Natural killer cell (primary cell): ENCODE results near the gene TIFAB. TPM values are rescaled to one million over a fixed set of nuclear protein-coding genes. Genes with fewer than 3 reads are reported as not detected.
A peak's percentile ranks its signal among the peaks of the same experiment; 100 is the strongest.

Source experiments
- ATAC-seq, 3 donors: fragments of 150-1000 bp in 2 of 3; fragments of 200-7000 bp in 1 of 3; cut with Tn5 transposase; 1 replicate in 1 of 3; 2 replicates in 2 of 3; pipeline ENCODE4 v1.10.0; 2021; ENCODE audit warnings: mild to moderate bottlenecking in 2 of 3, moderate library complexity in 2 of 3
- DNase-seq, 2 donors: peaks; one replicate each; pipeline versions ENCODE4 v3.0.0 to v3.0.0-alpha.2; 2013 to 2021; ENCODE audit warnings: mixed read lengths in 1 of 2
- H3K27ac ChIP-seq: one replicate; pipeline ENCODE4 v1.5.1; 2013; ENCODE audit warnings: mild to moderate bottlenecking, low read length
- H3K27me3 ChIP-seq: one replicate; pipeline ENCODE4 v1.6.1; 2013; ENCODE audit warnings: low read length; ENCODE audit not compliant: control insufficient read depth, insufficient read depth
- H3K36me3 ChIP-seq: one replicate; pipeline ENCODE4 v1.6.1; 2013; ENCODE audit warnings: low read length; ENCODE audit not compliant: control insufficient read depth, insufficient read depth
- H3K4me1 ChIP-seq: one replicate; pipeline ENCODE4 v1.6.1; 2013; ENCODE audit warnings: low read length; ENCODE audit not compliant: control insufficient read depth, insufficient read depth
- H3K4me3 ChIP-seq: one replicate; pipeline ENCODE4 v1.5.1; 2013; ENCODE audit warnings: low read length
- H3K9me3 ChIP-seq: one replicate; pipeline ENCODE4 v1.6.1; 2013; ENCODE audit warnings: low read length; ENCODE audit not compliant: control insufficient read depth, insufficient read depth
- H3K27ac Mint-ChIP-seq, 2 donors: one replicate each; pipeline ENCODE4 v1.8.0; 2022; ENCODE audit warnings: mild to moderate bottlenecking in 2 of 2, mixed read lengths in 2 of 2, moderate library complexity in 1 of 2
- H3K27me3 Mint-ChIP-seq, 2 donors: one replicate each; pipeline ENCODE4 v1.8.0; 2022; ENCODE audit warnings: low read depth in 2 of 2, mixed read lengths in 2 of 2
- H3K36me3 Mint-ChIP-seq: one replicate; pipeline ENCODE4 v1.8.0; 2022; ENCODE audit warnings: mixed read lengths
- H3K4me1 Mint-ChIP-seq, 2 donors: one replicate each; pipeline ENCODE4 v1.8.0; 2022; ENCODE audit warnings: mixed read lengths in 2 of 2
- H3K4me3 Mint-ChIP-seq: one replicate; pipeline ENCODE4 v1.8.0; 2022; ENCODE audit warnings: mild to moderate bottlenecking, moderate library complexity, mixed read lengths
- H3K9me3 Mint-ChIP-seq, 2 donors: one replicate each; pipeline ENCODE4 v1.8.0; 2022; ENCODE audit warnings: mixed read lengths in 2 of 2
- CTCF ChIP-seq: fragments of 200-600 bp; IDR thresholded peaks from one replicate; pipeline ENCODE4 v1.8.0; 2022; ENCODE audit warnings: antibody characterized with exemption
- WGBS: methylation state at CpG from one replicate; pipeline ENCODE4 v1.1.7; 2013; ENCODE audit warnings: missing lambda C conversion rate; ENCODE audit not compliant: insufficient coverage; 5-methylcytosine and 5-hydroxymethylcytosine counted together
- intact Hi-C: fragments of 100-400 bp; cut with micrococcal nuclease; formaldehyde crosslinking; loops from one replicate; pipeline ENCODE4 v1.14.2; 2022
- total RNA-seq, 4 donors: library from RNA; stranded (reverse); fragments of 120-200 nt in 1 of 4; gene quantifications; one replicate each; pipeline versions ENCODE4 v1.2.3 to v1.2.4, GENCODE V29; 2013 to 2022

Gene TIFAB
- total RNA-seq, 3 donors from 2014 or later (not counting 1 experiment from before 2014, with no cell fraction given): 0.05 to 0.21 TPM; not detected in 1

DNA sequence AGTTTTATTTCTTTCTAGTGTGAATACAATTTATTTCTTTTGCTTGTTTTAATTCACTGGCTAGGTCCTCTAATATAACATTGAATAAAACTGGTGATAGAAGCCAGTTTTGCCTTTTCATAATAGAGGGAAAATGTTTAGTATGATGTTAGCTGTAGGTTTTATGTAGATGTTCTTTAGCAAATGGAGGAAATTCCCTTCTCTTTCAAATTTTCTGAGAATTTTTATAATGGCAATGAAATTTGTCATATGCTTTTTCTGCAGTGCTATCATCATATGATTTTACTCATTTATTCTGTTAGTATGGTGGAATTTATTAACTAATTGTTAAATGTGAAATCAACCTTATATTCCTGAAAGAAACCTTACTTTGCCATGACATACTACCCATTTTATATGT, 35.1 kb downstream of the TIFAB start:
- peaks cover 8% of the 10 kb centered on the region for H3K27me3 ChIP-seq

GRCh38 chr5:135405082-135405481, 47.1 kb downstream of the TIFAB start:
- Histone ChIP-seq H3K4me1 (peaks cover under 1% of the 10 kb centered on the region), H3K36me3 (no peaks in the 10 kb centered on the region), H3K27me3 (no peaks in the 10 kb centered on the region), H3K9me3 (no peaks in the 10 kb centered on the region), H3K27ac (no peak overlapping the region), H3K4me3 (no peak overlapping the region)
- DNase-seq (no peak), ATAC-seq (no peak)
- Mint-ChIP-seq H3K4me1 (no peaks in the 10 kb centered on the region), H3K36me3 (no peaks in the 10 kb centered on the region), H3K4me3 (no peak overlapping the region), H3K9me3 (no peaks in the 10 kb centered on the region), H3K27me3 (peaks cover 9 to 13% of the 10 kb centered on the region in 2 donors), H3K27ac (no peak overlapping the region)
- intact Hi-C loops: no loop called here
- TF ChIP-seq CTCF: no peak
- 100% methylated on average over 1 of the region's 2 CpGs for WGBS

More for the DNA sequence above, 35.1 kb downstream of the TIFAB start:
- H3K4me1 Mint-ChIP-seq: no peaks in the 10 kb centered on the region
- ATAC-seq (no peak), DNase-seq (no peak)
- Histone ChIP-seq H3K9me3 (no peaks in the 10 kb centered on the region), H3K4me3 (no peak overlapping the region), H3K36me3 (no peaks in the 10 kb centered on the region), H3K27ac (no peak overlapping the region), H3K4me1 (no peaks in the 10 kb centered on the region)
- H3K9me3 Mint-ChIP-seq: peaks cover 0 to 2% of the 10 kb centered on the region in 2 donors
- H3K27me3 Mint-ChIP-seq: peaks cover 20 to 41% of the 10 kb centered on the region in 2 donors
- no peak overlapping the region for H3K4me3 Mint-ChIP-seq
- H3K36me3 Mint-ChIP-seq: no peaks in the 10 kb centered on the region
- no peak for TF ChIP-seq CTCF
- no peak overlapping the region for H3K27ac Mint-ChIP-seq
- intact Hi-C loops: no loop called here

DNA sequence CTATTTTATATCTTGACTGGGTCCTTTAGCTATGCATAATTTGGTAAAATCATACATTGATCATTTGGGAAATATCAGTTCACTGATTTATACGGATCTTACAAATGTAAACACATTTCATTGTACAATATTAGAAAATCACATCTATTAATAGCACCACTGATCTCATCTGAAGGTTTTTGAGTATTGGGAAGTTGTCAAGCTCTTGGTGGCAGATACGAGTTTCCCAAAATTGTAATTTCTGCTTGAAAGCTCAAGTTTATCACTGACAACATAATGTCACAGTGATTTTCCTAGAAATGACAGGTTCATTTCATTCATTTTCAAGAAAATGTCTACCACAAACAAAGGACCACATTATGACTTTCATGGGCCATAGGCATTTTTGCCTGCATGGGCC, 50.1 kb downstream of the TIFAB start:
- H3K27ac Mint-ChIP-seq: no peak overlapping the region
- H3K9me3 Mint-ChIP-seq: no peaks in the 10 kb centered on the region
- no peak for DNase-seq
- intact Hi-C loops: no loop called here
- H3K9me3 ChIP-seq: no peaks in the 10 kb centered on the region
- TF ChIP-seq CTCF: no peak
- no peaks in the 10 kb centered on the region for H3K27me3 ChIP-seq
- no peak for ATAC-seq
- peaks cover 16 to 20% of the 10 kb centered on the region in 2 donors for H3K4me1 Mint-ChIP-seq
- 91% methylated on average over 1 of the region's 2 CpGs for WGBS
- no peaks in the 10 kb centered on the region for H3K36me3 Mint-ChIP-seq
- H3K36me3 ChIP-seq: no peaks in the 10 kb centered on the region
- no peak overlapping the region for H3K27ac ChIP-seq
- H3K4me3 Mint-ChIP-seq: no peak overlapping the region
- peaks cover 4 to 9% of the 10 kb centered on the region in 2 donors for H3K27me3 Mint-ChIP-seq
- H3K4me1 ChIP-seq: peaks cover 21% of the 10 kb centered on the region
- H3K4me3 ChIP-seq: no peak overlapping the region

DNA sequence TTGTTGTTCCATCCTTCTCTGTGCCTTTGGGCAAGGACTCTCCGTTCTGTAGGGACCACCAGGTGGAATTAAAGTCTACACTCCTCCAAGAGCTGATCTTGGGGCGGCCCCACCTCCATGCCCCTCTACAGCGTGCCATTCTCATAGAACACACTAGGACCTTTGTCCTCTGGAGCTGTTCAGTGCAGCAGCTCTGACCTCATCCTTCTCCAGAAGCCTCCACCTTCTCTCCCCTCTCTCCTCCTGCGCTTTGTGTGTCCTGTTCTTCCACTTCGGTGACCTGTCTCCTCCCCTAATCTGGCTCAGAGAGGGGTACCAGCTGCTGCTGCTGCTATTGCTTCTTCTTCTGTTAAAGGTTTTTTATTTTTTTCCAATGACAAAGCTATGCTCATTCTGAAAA, 51.3 kb downstream of the TIFAB start:
- Histone ChIP-seq H3K27ac (no peak overlapping the region), H3K27me3 (no peaks in the 10 kb centered on the region), H3K9me3 (no peaks in the 10 kb centered on the region), H3K4me1 (peaks cover 29% of the 10 kb centered on the region), H3K36me3 (no peaks in the 10 kb centered on the region), H3K4me3 (no peak overlapping the region)
- no peaks in the 10 kb centered on the region for H3K36me3 Mint-ChIP-seq
- H3K4me3 Mint-ChIP-seq: peak overlapping the region; percentile 69
- H3K27me3 Mint-ChIP-seq: peaks cover 0 to under 1% of the 10 kb centered on the region in 2 donors
- TF ChIP-seq CTCF: no peak
- no peak for DNase-seq
- intact Hi-C loops: no loop called here
- peaks cover 28 to 31% of the 10 kb centered on the region in 2 donors for H3K4me1 Mint-ChIP-seq
- H3K27ac Mint-ChIP-seq: peak overlapping the region; percentile 33 to 62
- 85% methylated on average over 5 of the region's 5 CpGs for WGBS
- ATAC-seq: no peak
- no peaks in the 10 kb centered on the region for H3K9me3 Mint-ChIP-seq
